Astrocyte (in vitro differentiated cells and primary cell): Measurements from ENCODE around the gene OR4F15.
"Not testable (repeated sequence)": the region's sequence is repeated elsewhere in the genome, so short reads cannot be mapped to it uniquely, and the experiment has no call there.

Experiments
- EZH2 ChIP-seq: IDR thresholded peaks from 2 replicates; pipeline ENCODE4 v1.6.1; 2012; ENCODE audit warnings: mild to moderate bottlenecking, low read length, inconsistent platforms; ENCODE audit not compliant: insufficient read depth
- TF ChIP-seq, protein P1 (sequence below): IDR thresholded peaks from 2 replicates; pipeline ENCODE4 v1.5.1; 2011; ENCODE audit warnings: low read depth, mild to moderate bottlenecking, inconsistent platforms, low read length, moderate library complexity; ENCODE audit not compliant: insufficient read depth

DNA sequence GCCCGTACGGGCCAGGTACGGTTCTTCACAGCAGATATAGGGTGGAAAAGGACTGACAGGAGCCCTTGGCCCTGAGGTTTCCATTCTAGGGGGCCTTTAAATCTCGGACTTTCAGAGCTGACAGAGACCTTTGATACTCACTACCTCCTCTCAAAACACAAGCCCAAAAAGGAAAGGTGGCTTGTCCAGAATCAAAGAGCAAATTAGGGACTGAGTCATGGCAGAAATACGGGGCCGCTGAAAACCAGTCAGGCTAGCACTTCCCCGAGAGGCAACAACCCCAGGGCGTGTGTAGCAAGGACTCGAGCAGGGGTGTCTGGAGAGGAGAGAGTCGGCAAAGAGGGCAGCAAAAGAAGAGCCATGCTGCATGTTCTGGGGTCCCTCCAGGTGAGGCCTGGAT, 33.4 kb upstream of the OR4F15 start:
- TF ChIP-seq, protein P1, sequence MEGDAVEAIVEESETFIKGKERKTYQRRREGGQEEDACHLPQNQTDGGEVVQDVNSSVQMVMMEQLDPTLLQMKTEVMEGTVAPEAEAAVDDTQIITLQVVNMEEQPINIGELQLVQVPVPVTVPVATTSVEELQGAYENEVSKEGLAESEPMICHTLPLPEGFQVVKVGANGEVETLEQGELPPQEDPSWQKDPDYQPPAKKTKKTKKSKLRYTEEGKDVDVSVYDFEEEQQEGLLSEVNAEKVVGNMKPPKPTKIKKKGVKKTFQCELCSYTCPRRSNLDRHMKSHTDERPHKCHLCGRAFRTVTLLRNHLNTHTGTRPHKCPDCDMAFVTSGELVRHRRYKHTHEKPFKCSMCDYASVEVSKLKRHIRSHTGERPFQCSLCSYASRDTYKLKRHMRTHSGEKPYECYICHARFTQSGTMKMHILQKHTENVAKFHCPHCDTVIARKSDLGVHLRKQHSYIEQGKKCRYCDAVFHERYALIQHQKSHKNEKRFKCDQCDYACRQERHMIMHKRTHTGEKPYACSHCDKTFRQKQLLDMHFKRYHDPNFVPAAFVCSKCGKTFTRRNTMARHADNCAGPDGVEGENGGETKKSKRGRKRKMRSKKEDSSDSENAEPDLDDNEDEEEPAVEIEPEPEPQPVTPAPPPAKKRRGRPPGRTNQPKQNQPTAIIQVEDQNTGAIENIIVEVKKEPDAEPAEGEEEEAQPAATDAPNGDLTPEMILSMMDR = not testable (repeated sequence)
- TF ChIP-seq EZH2 = not testable (repeated sequence)
